K562 (cell line): Measurements from ENCODE around the gene HLA-B. TPM values are rescaled to one million over a fixed set of nuclear protein-coding genes. Genes with fewer than 3 reads are reported as not detected.
A peak's percentile ranks its signal among the peaks of the same experiment; 100 is the strongest.

Experiments used
- ARID1B ChIP-seq: fragments of 450-650 bp; IDR thresholded peaks from 2 replicates; pipeline ENCODE4 v1.6.1; 2016; ENCODE audit warnings: antibody characterized with exemption, mild to moderate bottlenecking, inconsistent platforms
- ATF3 ChIP-seq, 2 experiments: fragments of 450-650 bp in 1 of 2; sonication (generic) in 1 of 2; formaldehyde crosslinking in 1 of 2; IDR thresholded peaks in 1 of 2; conservative IDR thresholded peaks in 1 of 2; 2 replicates each; pipeline versions ENCODE4 v1.6.1 to v1.8.1; 2016 to 2023; ENCODE audit warnings: mild to moderate bottlenecking in 2 of 2, moderate library complexity in 2 of 2, inconsistent platforms in 1 of 2, missing genetic modification reagents in 1 of 2
- HEY1 ChIP-seq: fragments of 250-450 bp; sonication (Bioruptor Pico); IDR thresholded peaks from 2 replicates; pipeline ENCODE4 v1.5.0; 2020; ENCODE audit warnings: mild to moderate bottlenecking, moderate library complexity, borderline replicate concordance
- MYC ChIP-seq, 2 experiments: fragments of 250-450 bp in 1 of 2; sonication (Bioruptor Pico) in 1 of 2; IDR thresholded peaks; 2 replicates each; pipeline versions ENCODE4 v1.5.1 to v1.6.1; 2012 to 2021; ENCODE audit warnings: low read depth in 2 of 2, borderline replicate concordance in 1 of 2, improper control_type of control experiment in 1 of 2, low read length in 1 of 2, mild to moderate bottlenecking in 1 of 2, moderate library complexity in 1 of 2
- NONO ChIP-seq, 2 experiments: fragments of 200-400 bp in 1 of 2; fragments of 450-650 bp in 1 of 2; formaldehyde crosslinking in 1 of 2; IDR thresholded peaks; 2 replicates each; pipeline ENCODE4 v1.6.1; 2017; ENCODE audit warnings: low read depth in 2 of 2, mild to moderate bottlenecking in 2 of 2, moderate library complexity in 2 of 2, low read length in 1 of 2
- SMAD4 ChIP-seq: fragments of 250-450 bp; sonication (Bioruptor Pico); conservative IDR thresholded peaks from 2 replicates; pipeline ENCODE4 v1.8.0; 2021; ENCODE audit warnings: inconsistent platforms, mild to moderate bottlenecking, moderate library complexity
- TAF1 ChIP-seq: IDR thresholded peaks from 2 replicates; pipeline ENCODE4 v1.6.1; 2011; ENCODE audit warnings: mild to moderate bottlenecking, low read length, moderate library complexity; ENCODE audit not compliant: insufficient read depth, control insufficient read depth, severe bottlenecking; ENCODE audit errors: extremely low read depth
- TEAD1 ChIP-seq, 2 experiments: fragments of 450-650 bp in 1 of 2; sonication (generic) in 1 of 2; formaldehyde crosslinking; IDR thresholded peaks; 2 replicates each; pipeline versions ENCODE4 v1.4.0 to v1.8.0; 2020 to 2022; ENCODE audit warnings: mild to moderate bottlenecking in 2 of 2, missing genetic modification reagents in 1 of 2
- ZC3H11A ChIP-seq: IDR thresholded peaks from 2 replicates; pipeline ENCODE4 v1.6.1; 2012; ENCODE audit warnings: low read depth, low read length, improper control_type of control experiment
- ZKSCAN1 ChIP-seq: fragments of 150-350 bp; IDR thresholded peaks from 2 replicates; pipeline ENCODE4 v1.6.1; 2016; ENCODE audit warnings: low read depth, low read length
- ZNF124 ChIP-seq: sonication (generic); formaldehyde crosslinking; IDR thresholded peaks from 2 replicates; pipeline ENCODE4 v1.8.1; 2022; ENCODE audit warnings: missing genetic modification reagents
- ZNF830 ChIP-seq: fragments of 250-450 bp; sonication (Bioruptor Pico); IDR thresholded peaks from 2 replicates; pipeline ENCODE4 v1.5.0; 2021; ENCODE audit warnings: mild to moderate bottlenecking
- polyA plus RNA-seq, 8 experiments: library from polyadenylated mRNA; depleted of rRNA in 4 of 8; stranded (reverse) in 5 of 8; unstranded in 3 of 8; fragments of >200 nt; fragmentation: Nextera tagmentation in 2 of 8; fragmentation: Illumina TruSeq in 1 of 8; extraction: Ambion mirVana in 2 of 8; extraction: Trizol in 1 of 8; gene quantifications; 2 replicates each; pipeline versions ENCODE4 v1.2.1 to v1.2.3, GENCODE V29; 2011 to 2014; ENCODE audit warnings: inconsistent platforms in 1 of 8, missing spikeins in 1 of 8
- total RNA-seq, 7 experiments: library from RNA; depleted of rRNA in 6 of 7; stranded (reverse); fragments of >200 nt in 6 of 7; fragmentation: Illumina TruSeq in 2 of 7; extraction: Trizol in 2 of 7; gene quantifications; 2 replicates each; pipeline versions ENCODE4 v1.2.1 to v1.2.3, GENCODE V29; 2011 to 2021; ENCODE audit warnings: low replicate concordance in 1 of 7
- TF ChIP-seq, protein P1 (sequence below): fragments of 450-650 bp; IDR thresholded peaks from 2 replicates; pipeline ENCODE4 v1.6.1; 2017; ENCODE audit warnings: antibody characterized with exemption
- TF ChIP-seq, protein P2 (sequence below): fragments of 450-650 bp; formaldehyde crosslinking; IDR thresholded peaks from 2 replicates; pipeline ENCODE4 v1.4.0; 2022; ENCODE audit warnings: missing genetic modification characterization
- TF ChIP-seq, protein P3 (sequence below), 2 experiments: IDR thresholded peaks; 2 replicates each; pipeline ENCODE4 v1.6.1; 2011; ENCODE audit warnings: borderline replicate concordance in 1 of 2, control low read depth in 1 of 2, low read depth in 1 of 2, low read length in 1 of 2, mild to moderate bottlenecking in 1 of 2, mixed read lengths in 1 of 2, moderate library complexity in 1 of 2; ENCODE audit not compliant: insufficient read depth in 1 of 2, insufficient read length in 1 of 2, poor library complexity in 1 of 2, severe bottlenecking in 1 of 2; ENCODE audit errors: extremely low read depth in 1 of 2
- TF ChIP-seq, protein P4 (sequence below): conservative IDR thresholded peaks from 2 replicates; pipeline ENCODE4 v1.6.1; 2011; ENCODE audit warnings: low read depth, mild to moderate bottlenecking, low read length; ENCODE audit not compliant: control insufficient read depth

Gene HLA-B
- total and polyA plus RNA-seq, 9 of the 15 experiments (the other 6 are each of a cell fraction or from before 2014, with no cell fraction given): 0.07 to 9.7 (median 0.65) TPM; not detected in 2

DNA sequence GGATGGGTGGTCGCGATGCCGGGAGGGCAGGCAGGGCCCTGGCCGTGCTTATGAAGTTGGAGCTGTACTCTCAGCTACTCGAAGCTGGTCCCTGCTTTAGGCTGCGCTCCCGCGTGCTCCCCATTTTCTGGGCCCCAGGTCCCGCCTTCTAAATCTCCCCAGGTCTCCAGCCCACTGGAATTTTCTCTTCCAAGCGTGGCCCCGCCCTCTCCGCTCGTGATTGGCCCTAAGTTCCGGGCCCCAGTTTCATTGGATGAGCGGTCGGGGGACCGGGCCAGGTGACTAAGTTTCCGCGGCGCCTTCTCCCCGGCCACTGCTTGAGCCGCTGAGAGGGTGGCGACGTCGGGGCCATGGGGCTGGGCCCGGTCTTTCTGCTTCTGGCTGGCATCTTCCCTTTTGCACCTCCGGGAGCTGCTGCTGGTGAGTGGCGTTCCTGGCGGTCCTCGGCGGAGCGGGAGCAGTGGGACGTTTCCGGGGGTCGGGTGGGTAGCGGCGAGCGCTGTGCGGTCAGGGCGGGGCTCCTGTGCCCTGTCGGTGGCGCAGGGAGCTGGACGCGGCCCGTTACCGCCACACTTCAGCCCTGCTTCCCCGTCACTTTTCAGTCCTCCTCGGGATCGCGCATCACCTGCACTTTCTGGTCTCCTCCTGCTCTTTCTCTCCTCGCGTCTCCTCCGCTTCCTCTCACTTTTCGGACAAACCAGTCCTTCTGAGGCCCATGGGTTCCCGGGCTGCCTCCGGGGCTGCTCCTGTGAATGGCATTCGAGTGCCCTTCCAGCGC lies 46.5 kb upstream of the HLA-B start, which contains the start of gene MICA (continued):
- TF ChIP-seq, protein P1, sequence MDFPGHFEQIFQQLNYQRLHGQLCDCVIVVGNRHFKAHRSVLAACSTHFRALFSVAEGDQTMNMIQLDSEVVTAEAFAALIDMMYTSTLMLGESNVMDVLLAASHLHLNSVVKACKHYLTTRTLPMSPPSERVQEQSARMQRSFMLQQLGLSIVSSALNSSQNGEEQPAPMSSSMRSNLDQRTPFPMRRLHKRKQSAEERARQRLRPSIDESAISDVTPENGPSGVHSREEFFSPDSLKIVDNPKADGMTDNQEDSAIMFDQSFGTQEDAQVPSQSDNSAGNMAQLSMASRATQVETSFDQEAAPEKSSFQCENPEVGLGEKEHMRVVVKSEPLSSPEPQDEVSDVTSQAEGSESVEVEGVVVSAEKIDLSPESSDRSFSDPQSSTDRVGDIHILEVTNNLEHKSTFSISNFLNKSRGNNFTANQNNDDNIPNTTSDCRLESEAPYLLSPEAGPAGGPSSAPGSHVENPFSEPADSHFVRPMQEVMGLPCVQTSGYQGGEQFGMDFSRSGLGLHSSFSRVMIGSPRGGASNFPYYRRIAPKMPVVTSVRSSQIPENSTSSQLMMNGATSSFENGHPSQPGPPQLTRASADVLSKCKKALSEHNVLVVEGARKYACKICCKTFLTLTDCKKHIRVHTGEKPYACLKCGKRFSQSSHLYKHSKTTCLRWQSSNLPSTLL: no peak
- TF ChIP-seq MYC (IDR thresholded peaks at IDR 0.05; ENCODE audit: low read depth, low read length) (peak; percentile 52), MYC (CRISPR knock-in tag; IDR thresholded peaks at IDR 0.05; ENCODE audit: borderline replicate concordance, low read depth) (peak; percentile 1; the same call in 1 of the 2 replicates), ATF3 (IDR thresholded peaks at IDR 0.05) (no peak; the same call in 1 of the 2 replicates), ATF3 (CRISPR knock-in tag; conservative IDR thresholded peaks at IDR 0.05) (peak; percentile 79), ARID1B (0 out of 2 replicates have a peak, but pooled peaks have one; percentile 5), HEY1 (CRISPR knock-in tag) (no peak), ZNF124 (CRISPR knock-in tag) (no peak), ZNF830 (CRISPR knock-in tag) (no peak), NONO (IDR thresholded peaks at IDR 0.05; ENCODE audit: low read depth in 2 of 2, low read length in 1 of 2) (0 out of 4 replicates have a peak, but pooled peaks of 1 of the 2 experiments have one; percentile 17), ZC3H11A (no peak), TAF1 (peak; percentile 65), TEAD1 (CRISPR knock-in tag; IDR thresholded peaks at IDR 0.05) (peak; percentile 4 to 51; a peak in 1 of 4 replicates), SMAD4 (CRISPR knock-in tag) (peak; percentile 50; the same call in 1 of the 2 replicates), ZKSCAN1 (no peak)
- TF ChIP-seq, protein P2, sequence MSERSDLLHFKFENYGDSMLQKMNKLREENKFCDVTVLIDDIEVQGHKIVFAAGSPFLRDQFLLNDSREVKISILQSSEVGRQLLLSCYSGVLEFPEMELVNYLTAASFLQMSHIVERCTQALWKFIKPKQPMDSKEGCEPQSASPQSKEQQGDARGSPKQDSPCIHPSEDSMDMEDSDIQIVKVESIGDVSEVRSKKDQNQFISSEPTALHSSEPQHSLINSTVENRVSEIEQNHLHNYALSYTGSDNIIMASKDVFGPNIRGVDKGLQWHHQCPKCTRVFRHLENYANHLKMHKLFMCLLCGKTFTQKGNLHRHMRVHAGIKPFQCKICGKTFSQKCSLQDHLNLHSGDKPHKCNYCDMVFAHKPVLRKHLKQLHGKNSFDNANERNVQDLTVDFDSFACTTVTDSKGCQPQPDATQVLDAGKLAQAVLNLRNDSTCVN (CRISPR knock-in tag): no peak
- TF ChIP-seq, protein P3, sequence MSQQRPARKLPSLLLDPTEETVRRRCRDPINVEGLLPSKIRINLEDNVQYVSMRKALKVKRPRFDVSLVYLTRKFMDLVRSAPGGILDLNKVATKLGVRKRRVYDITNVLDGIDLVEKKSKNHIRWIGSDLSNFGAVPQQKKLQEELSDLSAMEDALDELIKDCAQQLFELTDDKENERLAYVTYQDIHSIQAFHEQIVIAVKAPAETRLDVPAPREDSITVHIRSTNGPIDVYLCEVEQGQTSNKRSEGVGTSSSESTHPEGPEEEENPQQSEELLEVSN (IDR thresholded peaks at IDR 0.05; ENCODE audit: borderline replicate concordance in 1 of 2, extremely low read depth in 1 of 2, insufficient read depth in 1 of 2, insufficient read length in 1 of 2, low read depth in 1 of 2, low read length in 1 of 2, poor library complexity in 1 of 2, severe bottlenecking in 1 of 2): peak; percentile 90 to 95
- TF ChIP-seq, protein P4, sequence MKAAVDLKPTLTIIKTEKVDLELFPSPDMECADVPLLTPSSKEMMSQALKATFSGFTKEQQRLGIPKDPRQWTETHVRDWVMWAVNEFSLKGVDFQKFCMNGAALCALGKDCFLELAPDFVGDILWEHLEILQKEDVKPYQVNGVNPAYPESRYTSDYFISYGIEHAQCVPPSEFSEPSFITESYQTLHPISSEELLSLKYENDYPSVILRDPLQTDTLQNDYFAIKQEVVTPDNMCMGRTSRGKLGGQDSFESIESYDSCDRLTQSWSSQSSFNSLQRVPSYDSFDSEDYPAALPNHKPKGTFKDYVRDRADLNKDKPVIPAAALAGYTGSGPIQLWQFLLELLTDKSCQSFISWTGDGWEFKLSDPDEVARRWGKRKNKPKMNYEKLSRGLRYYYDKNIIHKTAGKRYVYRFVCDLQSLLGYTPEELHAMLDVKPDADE: peak; percentile 33; the same call in 1 of the 2 replicates
